RWPE2 (cell line): Measurements from ENCODE around the gene ACSL3.

Experiments
- ATAC-seq: fragments of 200-7000 bp; cut with Tn5 transposase; 3 replicates; pipeline ENCODE4 v1.9.1; 2021; ENCODE audit warnings: low read depth
- DNase-seq: peaks from one replicate; pipeline ENCODE4 v3.0.0-alpha.2; 2020; ENCODE audit warnings: low spot score
- H3K27ac ChIP-seq: fragments of 450-650 bp; 2 replicates; pipeline ENCODE4 v1.5.1; 2017; ENCODE audit warnings: mild to moderate bottlenecking; ENCODE audit not compliant: poor library complexity, severe bottlenecking
- H3K27me3 ChIP-seq: fragments of 250-450 bp; sonication (Bioruptor Pico); 2 replicates; pipeline ENCODE4 v1.5.1; 2021; ENCODE audit warnings: mild to moderate bottlenecking, moderate library complexity; ENCODE audit not compliant: insufficient read depth, poor library complexity, severe bottlenecking
- H3K36me3 ChIP-seq: fragments of 250-450 bp; sonication (Bioruptor Pico); 2 replicates; pipeline ENCODE4 v1.5.1; 2020; ENCODE audit warnings: low read depth, mild to moderate bottlenecking, moderate library complexity
- H3K4me1 ChIP-seq: fragments of 250-450 bp; sonication (Bioruptor Pico); 2 replicates; pipeline ENCODE4 v1.5.1; 2021; ENCODE audit warnings: mild to moderate bottlenecking, moderate library complexity; ENCODE audit not compliant: insufficient read depth, poor library complexity, severe bottlenecking
- H3K4me3 ChIP-seq: fragments of 250-450 bp; sonication (Bioruptor Pico); 2 replicates; pipeline ENCODE4 v1.5.1; 2021; ENCODE audit warnings: mild to moderate bottlenecking, moderate library complexity; ENCODE audit not compliant: severe bottlenecking
- H3K9me3 ChIP-seq: fragments of 250-450 bp; sonication (Bioruptor Pico); 2 replicates; pipeline ENCODE4 v1.5.1; 2021; ENCODE audit warnings: mild to moderate bottlenecking, moderate library complexity; ENCODE audit not compliant: severe bottlenecking
- CTCF ChIP-seq: fragments of 450-650 bp; IDR thresholded peaks from one replicate; pipeline ENCODE4 v1.5.1; 2017; ENCODE audit warnings: mild to moderate bottlenecking, moderate library complexity; ENCODE audit not compliant: poor library complexity, severe bottlenecking

Gene ACSL3

GRCh38 chr2:222862106-222862908 lies 1.5 kb downstream of the ACSL3 start:
- no peak for ATAC-seq
- H3K9me3 ChIP-seq, result no peaks in the 10 kb centered on the region
- no peak for DNase-seq
- no peak for TF ChIP-seq CTCF
- no peaks in the 10 kb centered on the region for H3K27me3 ChIP-seq
- peaks cover 40% of the 10 kb centered on the region for H3K4me1 ChIP-seq
- H3K27ac ChIP-seq, result peak overlapping the region; percentile 88
- H3K36me3 ChIP-seq, result peaks cover 27% of the 10 kb centered on the region
- H3K4me3 ChIP-seq, result peak overlapping the region; percentile 93

GRCh38 chr2:222862909-222863544 lies 2.2 kb downstream of the ACSL3 start:
- no peak for TF ChIP-seq CTCF
- ATAC-seq (no peak), DNase-seq (no peak)
- Histone ChIP-seq H3K9me3 (no peaks in the 10 kb centered on the region), H3K4me1 (peaks cover 41% of the 10 kb centered on the region), H3K4me3 (peak overlapping the region; percentile 93), H3K27me3 (no peaks in the 10 kb centered on the region), H3K36me3 (peaks cover 27% of the 10 kb centered on the region), H3K27ac (peak overlapping the region; percentile 88)

GRCh38 chr2:222864296-222864695 lies 3.5 kb downstream of the ACSL3 start:
- H3K36me3 ChIP-seq, result peaks cover 28% of the 10 kb centered on the region
- H3K4me1 ChIP-seq, result peaks cover 45% of the 10 kb centered on the region
- H3K27me3 ChIP-seq, result no peaks in the 10 kb centered on the region
- no peak overlapping the region for H3K4me3 ChIP-seq
- no peaks in the 10 kb centered on the region for H3K9me3 ChIP-seq
- DNase-seq (no peak), ATAC-seq (no peak; the same call in 2 of the 3 replicates)
- no peak for TF ChIP-seq CTCF
- peak overlapping the region; percentile 88 for H3K27ac ChIP-seq

- peak overlapping the region; percentile 88 for H3K27ac ChIP-seq
- ATAC-seq (no peak), DNase-seq (no peak)
- H3K9me3 ChIP-seq, result no peaks in the 10 kb centered on the region
- H3K4me1 ChIP-seq, result peaks cover 41% of the 10 kb centered on the region
- TF ChIP-seq CTCF, result no peak
- no peaks in the 10 kb centered on the region for H3K27me3 ChIP-seq
- no peak overlapping the region for H3K4me3 ChIP-seq
- H3K36me3 ChIP-seq, result peaks cover 31% of the 10 kb centered on the region
These were observed 4.5 kb downstream of the ACSL3 start for GRCh38 chr2:222865301-222865700.
